ENCODE results near the gene BMPR2. TPM values are rescaled to one million over a fixed set of nuclear protein-coding genes. Genes with fewer than 3 reads are reported as not detected.

BMPR2 gene
- total RNA-seq, 1 experiment from 2014 or later = 34.9 TPM

GRCh38 chr2:202610380-202610779 is 234.3 kb downstream of the BMPR2 start:
- Histone ChIP-seq H3K27ac (ENCODE audit: low read depth, low read length, poor library complexity, severe bottlenecking) (no peak overlapping the region), H3K4me1 (ENCODE audit: insufficient read depth, low read length, poor library complexity, severe bottlenecking) (no peaks in the 10 kb centered on the region), H3K9me3 (ENCODE audit: low read depth, low read length, poor library complexity, severe bottlenecking) (no peaks in the 10 kb centered on the region), H3K27me3 (replicated peaks; ENCODE audit: insufficient read depth, low read depth, low read length, poor library complexity) (no peaks in the 10 kb centered on the region), H3K4me3 (ENCODE audit: low read depth, low read length, poor library complexity, severe bottlenecking) (no peak overlapping the region), H3K36me3 (ENCODE audit: insufficient read depth, low read length, poor library complexity, severe bottlenecking) (no peaks in the 10 kb centered on the region)
- POLR2A ChIA-PET (ENCODE audit: low non-redundant PET) = no interaction called here
- BruUV-seq (replicated peaks) = no TSS peak
- DNase-seq (ENCODE audit: low spot score) = no peak
- TF ChIP-seq, protein P1, sequence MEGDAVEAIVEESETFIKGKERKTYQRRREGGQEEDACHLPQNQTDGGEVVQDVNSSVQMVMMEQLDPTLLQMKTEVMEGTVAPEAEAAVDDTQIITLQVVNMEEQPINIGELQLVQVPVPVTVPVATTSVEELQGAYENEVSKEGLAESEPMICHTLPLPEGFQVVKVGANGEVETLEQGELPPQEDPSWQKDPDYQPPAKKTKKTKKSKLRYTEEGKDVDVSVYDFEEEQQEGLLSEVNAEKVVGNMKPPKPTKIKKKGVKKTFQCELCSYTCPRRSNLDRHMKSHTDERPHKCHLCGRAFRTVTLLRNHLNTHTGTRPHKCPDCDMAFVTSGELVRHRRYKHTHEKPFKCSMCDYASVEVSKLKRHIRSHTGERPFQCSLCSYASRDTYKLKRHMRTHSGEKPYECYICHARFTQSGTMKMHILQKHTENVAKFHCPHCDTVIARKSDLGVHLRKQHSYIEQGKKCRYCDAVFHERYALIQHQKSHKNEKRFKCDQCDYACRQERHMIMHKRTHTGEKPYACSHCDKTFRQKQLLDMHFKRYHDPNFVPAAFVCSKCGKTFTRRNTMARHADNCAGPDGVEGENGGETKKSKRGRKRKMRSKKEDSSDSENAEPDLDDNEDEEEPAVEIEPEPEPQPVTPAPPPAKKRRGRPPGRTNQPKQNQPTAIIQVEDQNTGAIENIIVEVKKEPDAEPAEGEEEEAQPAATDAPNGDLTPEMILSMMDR (conservative IDR thresholded peaks at IDR 0.05; ENCODE audit: low read depth, low read length) = no peak
- TF ChIP-seq EZH2 (IDR thresholded peaks at IDR 0.05; ENCODE audit: borderline replicate concordance, low read depth, low read length, poor library complexity, severe bottlenecking) = no peak
- intact Hi-C loops (cut with micrococcal nuclease; ENCODE audit: unreplicated experiment) = no loop called here
- CTCF ChIA-PET = no interaction called here

- ChIA-PET CTCF (no interaction called here), POLR2A (ENCODE audit: low non-redundant PET) (no interaction called here)
- no TSS peak for BruUV-seq (replicated peaks)
- Histone ChIP-seq H3K4me3 (ENCODE audit: low read depth, low read length, poor library complexity, severe bottlenecking) (no peak overlapping the region), H3K9me3 (ENCODE audit: low read depth, low read length, poor library complexity, severe bottlenecking) (no peaks in the 10 kb centered on the region), H3K27me3 (replicated peaks; ENCODE audit: insufficient read depth, low read depth, low read length, poor library complexity) (no peaks in the 10 kb centered on the region), H3K27ac (ENCODE audit: low read depth, low read length, poor library complexity, severe bottlenecking) (no peak overlapping the region), H3K4me1 (ENCODE audit: insufficient read depth, low read length, poor library complexity, severe bottlenecking) (no peaks in the 10 kb centered on the region), H3K36me3 (ENCODE audit: insufficient read depth, low read length, poor library complexity, severe bottlenecking) (no peaks in the 10 kb centered on the region)
- TF ChIP-seq, protein P1 (conservative IDR thresholded peaks at IDR 0.05; ENCODE audit: low read depth, low read length) = no peak
- TF ChIP-seq EZH2 (IDR thresholded peaks at IDR 0.05; ENCODE audit: borderline replicate concordance, low read depth, low read length, poor library complexity, severe bottlenecking) = no peak
- intact Hi-C loops (cut with micrococcal nuclease; ENCODE audit: unreplicated experiment) = no loop called here
- no peak for DNase-seq (ENCODE audit: low spot score)
Measured at GRCh38 chr2:202612145-202612544, 236.0 kb downstream of the BMPR2 start.

DNA sequence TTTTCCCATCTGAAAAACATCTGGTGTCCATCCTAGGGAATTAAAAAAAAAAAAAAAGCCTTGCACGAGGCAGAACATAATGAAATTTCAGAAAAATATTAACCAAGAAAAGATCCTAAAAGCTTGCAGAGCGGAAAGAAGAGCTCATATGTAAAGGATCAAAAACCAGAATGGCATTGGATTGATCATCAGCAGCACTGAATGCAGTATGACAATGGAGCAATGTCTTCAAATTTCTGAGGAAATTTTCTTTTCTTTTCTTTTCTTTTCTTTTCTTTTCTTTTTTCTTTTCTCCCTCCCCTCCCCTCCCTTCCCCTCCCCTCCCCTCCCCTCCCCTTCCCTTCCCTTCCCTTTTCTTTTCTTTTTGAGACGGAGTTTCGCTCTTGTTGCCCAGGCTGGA is 237.4 kb downstream of the BMPR2 start:
- POLR2A ChIA-PET (ENCODE audit: low non-redundant PET) = no interaction called here
- BruUV-seq (replicated peaks) = no TSS peak

More for the DNA sequence above, 237.4 kb downstream of the BMPR2 start:
- no peaks in the 10 kb centered on the region for H3K27me3 ChIP-seq (replicated peaks; ENCODE audit: insufficient read depth, low read depth, low read length, poor library complexity)
- H3K27ac ChIP-seq (ENCODE audit: low read depth, low read length, poor library complexity, severe bottlenecking) = no peak overlapping the region
- intact Hi-C loops (cut with micrococcal nuclease; ENCODE audit: unreplicated experiment) = no loop called here
- TF ChIP-seq, protein P1 (conservative IDR thresholded peaks at IDR 0.05; ENCODE audit: low read depth, low read length) = no peak
- no peaks in the 10 kb centered on the region for H3K9me3 ChIP-seq (ENCODE audit: low read depth, low read length, poor library complexity, severe bottlenecking)
- DNase-seq (ENCODE audit: low spot score) = no peak
- H3K4me3 ChIP-seq (ENCODE audit: low read depth, low read length, poor library complexity, severe bottlenecking) = no peak overlapping the region
- CTCF ChIA-PET = no interaction called here
- H3K36me3 ChIP-seq (ENCODE audit: insufficient read depth, low read length, poor library complexity, severe bottlenecking) = no peaks in the 10 kb centered on the region
- H3K4me1 ChIP-seq (ENCODE audit: insufficient read depth, low read length, poor library complexity, severe bottlenecking) = no peaks in the 10 kb centered on the region

Other genes with a start within 250 kb of the BMPR2 start
- 157 and 166 TPM in 2 replicates for gene SUMO1, start 137.7 kb upstream of the BMPR2 start, total RNA-seq (2021)
- 146 and 181 TPM in 2 replicates for gene NOP58, start 110.6 kb upstream of the BMPR2 start, total RNA-seq (2021)